WTC11 (cell line): ENCODE results near the gene IRAK2. TPM values are rescaled to one million over a fixed set of nuclear protein-coding genes. Genes with fewer than 3 reads are reported as not detected.

Experiments used
- ATAC-seq: fragments of 200-7000 bp; cut with Tn5 transposase; 2 replicates; pipeline ENCODE4 v1.10.0; 2021; ENCODE audit warnings: mild to moderate bottlenecking, moderate library complexity
- CTCF ChIA-PET: fragments of 300-600 bp; sonication (Branson Sonifier 250); formaldehyde crosslinking; loops from one replicate; lab custom pipeline; 2021; ENCODE audit warnings: antibody characterized with exemption; lab: Charles Lee
- POLR2A ChIA-PET: fragments of 350-600 bp; sonication (Branson Sonifier 250); formaldehyde crosslinking; loops from one replicate; lab custom pipeline; 2021; ENCODE audit warnings: antibody characterized with exemption; lab: Charles Lee
- DNase-seq: peaks from one replicate; pipeline ENCODE4 v3.0.0; 2021; ENCODE audit warnings: low spot score
- H3K27ac Mint-ChIP-seq: 2 replicates; pipeline ENCODE4 v1.8.0; 2021; ENCODE audit warnings: mixed read lengths
- H3K27me3 Mint-ChIP-seq: 2 replicates; pipeline ENCODE4 v1.8.0; 2021; ENCODE audit warnings: low read depth, mild to moderate bottlenecking, moderate library complexity, mixed read lengths
- H3K36me3 Mint-ChIP-seq: 2 replicates; pipeline ENCODE4 v1.8.0; 2021; ENCODE audit warnings: mixed read lengths
- H3K4me1 Mint-ChIP-seq: 2 replicates; pipeline ENCODE4 v1.8.0; 2022; ENCODE audit warnings: mixed read lengths
- H3K4me3 Mint-ChIP-seq: 2 replicates; pipeline ENCODE4 v1.8.0; 2021; ENCODE audit warnings: mild to moderate bottlenecking, moderate library complexity, mixed read lengths
- H3K9me3 Mint-ChIP-seq: 2 replicates; pipeline ENCODE4 v1.8.0; 2021; ENCODE audit warnings: mixed read lengths
- ELF4 ChIP-seq: sonication (generic); formaldehyde crosslinking; IDR thresholded peaks from 2 replicates; pipeline ENCODE4 v1.8.1; 2022; ENCODE audit warnings: low read depth, mild to moderate bottlenecking, moderate library complexity, missing genetic modification reagents
- EMX1 ChIP-seq: fragments of 250-450 bp; sonication (Bioruptor Pico); IDR thresholded peaks from 2 replicates; pipeline ENCODE4 v1.8.0; 2021; ENCODE audit warnings: mild to moderate bottlenecking
- HMGA2 ChIP-seq: fragments of 250-450 bp; sonication (Bioruptor Pico); IDR thresholded peaks from 2 replicates; pipeline ENCODE4 v1.4.0; 2021; ENCODE audit warnings: mild to moderate bottlenecking, moderate library complexity
- JAZF1 ChIP-seq: fragments of 250-450 bp; sonication (Bioruptor Pico); IDR thresholded peaks from 2 replicates; pipeline ENCODE4 v1.9.0; 2021; ENCODE audit warnings: moderate library complexity, mild to moderate bottlenecking, inconsistent platforms
- JUN ChIP-seq: sonication (generic); formaldehyde crosslinking; IDR thresholded peaks from 2 replicates; pipeline ENCODE4 v1.8.0; 2023; ENCODE audit warnings: mild to moderate bottlenecking, missing genetic modification reagents
- RELA ChIP-seq: sonication (generic); formaldehyde crosslinking; IDR thresholded peaks from 2 replicates; pipeline ENCODE4 v1.8.1; 2022; ENCODE audit warnings: missing genetic modification reagents, mild to moderate bottlenecking, borderline replicate concordance
- ZNF121 ChIP-seq: sonication (generic); formaldehyde crosslinking; IDR thresholded peaks from 2 replicates; pipeline ENCODE4 v1.8.0; 2023; ENCODE audit warnings: missing genetic modification reagents
- ZNF138 ChIP-seq: sonication (generic); formaldehyde crosslinking; conservative IDR thresholded peaks from 2 replicates; pipeline ENCODE4 v1.8.1; 2022; ENCODE audit warnings: mild to moderate bottlenecking, moderate library complexity, missing genetic modification reagents
- ZNF219 ChIP-seq: sonication (generic); formaldehyde crosslinking; IDR thresholded peaks from 2 replicates; pipeline ENCODE4 v1.8.0; 2023; ENCODE audit warnings: missing genetic modification reagents, mild to moderate bottlenecking, borderline replicate concordance
- ZNF317 ChIP-seq: sonication (generic); formaldehyde crosslinking; IDR thresholded peaks from 2 replicates; pipeline ENCODE4 v1.8.1; 2023; ENCODE audit warnings: low read depth, mild to moderate bottlenecking, moderate library complexity, missing genetic modification reagents, borderline replicate concordance
- total RNA-seq: library from RNA; stranded (reverse); gene quantifications from 3 replicates; pipeline ENCODE4 v1.2.3, GENCODE V29; 2021
- TF ChIP-seq, protein P1 (sequence below): sonication (generic); formaldehyde crosslinking; IDR thresholded peaks from 2 replicates; pipeline ENCODE4 v1.8.1; 2023; ENCODE audit warnings: mild to moderate bottlenecking, missing genetic modification reagents
- TF ChIP-seq, protein P2 (sequence below): sonication (generic); formaldehyde crosslinking; IDR thresholded peaks from 2 replicates; pipeline ENCODE4 v1.8.1; 2023; ENCODE audit warnings: mild to moderate bottlenecking, missing genetic modification reagents, moderate library complexity
- TF ChIP-seq, protein P3 (sequence below): fragments of 250-450 bp; sonication (Bioruptor Pico); IDR thresholded peaks from 2 replicates; pipeline ENCODE4 v2.1.2; 2022; ENCODE audit warnings: mild to moderate bottlenecking, moderate library complexity
- TF ChIP-seq, protein P4 (sequence below): fragments of 250-450 bp; sonication (Bioruptor Pico); conservative IDR thresholded peaks from 2 replicates; pipeline ENCODE4 v1.9.0; 2021; ENCODE audit warnings: mild to moderate bottlenecking
- TF ChIP-seq, protein P5 (sequence below): fragments of 250-450 bp; sonication (Bioruptor Pico); IDR thresholded peaks from 2 replicates; pipeline ENCODE4 v1.9.0; 2021; ENCODE audit warnings: moderate library complexity, mild to moderate bottlenecking, inconsistent platforms, borderline replicate concordance
- TF ChIP-seq, protein P6 (sequence below): sonication (generic); formaldehyde crosslinking; IDR thresholded peaks from 2 replicates; pipeline ENCODE4 v1.8.1; 2023; ENCODE audit warnings: mild to moderate bottlenecking, missing genetic modification reagents
- TF ChIP-seq, protein P7 (sequence below): sonication (generic); formaldehyde crosslinking; IDR thresholded peaks from 2 replicates; pipeline ENCODE4 v1.8.1; 2023; ENCODE audit warnings: mild to moderate bottlenecking, missing genetic modification reagents, moderate library complexity

IRAK2 gene
- total RNA-seq, 1 experiment from 2014 or later, result 1.4 TPM

DNA sequence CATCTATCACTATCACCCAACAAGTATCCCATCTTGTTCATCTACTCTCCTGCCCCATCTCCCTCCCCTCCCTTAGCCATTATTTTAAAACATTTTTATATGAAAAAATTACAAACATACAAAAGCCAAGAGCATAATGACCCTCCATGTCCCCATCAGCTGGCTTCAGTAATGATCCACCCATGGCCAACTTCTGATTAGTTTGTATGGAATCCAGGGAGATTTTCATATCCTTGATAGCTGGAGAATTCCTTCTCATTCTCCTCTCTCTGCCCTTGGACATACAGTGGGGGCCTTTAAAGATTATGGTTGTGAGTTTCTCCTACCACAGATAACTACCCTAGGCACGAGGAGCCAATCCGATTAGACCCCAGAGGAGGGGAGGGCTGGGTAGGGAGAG lies 40.2 kb downstream of the IRAK2 start:
- Mint-ChIP-seq H3K9me3 (no peaks in the 10 kb centered on the region), H3K27ac (no peak overlapping the region), H3K4me1 (no peaks in the 10 kb centered on the region), H3K36me3 (no peaks in the 10 kb centered on the region), H3K4me3 (no peak overlapping the region), H3K27me3 (no peaks in the 10 kb centered on the region)
- DNase-seq (no peak), ATAC-seq (no peak)
- no peak for TF ChIP-seq ZNF138 (CRISPR knock-in tag)
- TF ChIP-seq, protein P1, sequence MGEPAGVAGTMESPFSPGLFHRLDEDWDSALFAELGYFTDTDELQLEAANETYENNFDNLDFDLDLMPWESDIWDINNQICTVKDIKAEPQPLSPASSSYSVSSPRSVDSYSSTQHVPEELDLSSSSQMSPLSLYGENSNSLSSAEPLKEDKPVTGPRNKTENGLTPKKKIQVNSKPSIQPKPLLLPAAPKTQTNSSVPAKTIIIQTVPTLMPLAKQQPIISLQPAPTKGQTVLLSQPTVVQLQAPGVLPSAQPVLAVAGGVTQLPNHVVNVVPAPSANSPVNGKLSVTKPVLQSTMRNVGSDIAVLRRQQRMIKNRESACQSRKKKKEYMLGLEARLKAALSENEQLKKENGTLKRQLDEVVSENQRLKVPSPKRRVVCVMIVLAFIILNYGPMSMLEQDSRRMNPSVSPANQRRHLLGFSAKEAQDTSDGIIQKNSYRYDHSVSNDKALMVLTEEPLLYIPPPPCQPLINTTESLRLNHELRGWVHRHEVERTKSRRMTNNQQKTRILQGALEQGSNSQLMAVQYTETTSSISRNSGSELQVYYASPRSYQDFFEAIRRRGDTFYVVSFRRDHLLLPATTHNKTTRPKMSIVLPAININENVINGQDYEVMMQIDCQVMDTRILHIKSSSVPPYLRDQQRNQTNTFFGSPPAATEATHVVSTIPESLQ, result no peak
- TF ChIP-seq, protein P2, sequence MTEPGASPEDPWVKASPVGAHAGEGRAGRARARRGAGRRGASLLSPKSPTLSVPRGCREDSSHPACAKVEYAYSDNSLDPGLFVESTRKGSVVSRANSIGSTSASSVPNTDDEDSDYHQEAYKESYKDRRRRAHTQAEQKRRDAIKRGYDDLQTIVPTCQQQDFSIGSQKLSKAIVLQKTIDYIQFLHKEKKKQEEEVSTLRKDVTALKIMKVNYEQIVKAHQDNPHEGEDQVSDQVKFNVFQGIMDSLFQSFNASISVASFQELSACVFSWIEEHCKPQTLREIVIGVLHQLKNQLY (CRISPR knock-in tag), result no peak
- no peak for TF ChIP-seq EMX1 (CRISPR knock-in tag)
- TF ChIP-seq ELF4, result no peak
- no peak for TF ChIP-seq RELA (CRISPR knock-in tag)
- TF ChIP-seq, protein P3, sequence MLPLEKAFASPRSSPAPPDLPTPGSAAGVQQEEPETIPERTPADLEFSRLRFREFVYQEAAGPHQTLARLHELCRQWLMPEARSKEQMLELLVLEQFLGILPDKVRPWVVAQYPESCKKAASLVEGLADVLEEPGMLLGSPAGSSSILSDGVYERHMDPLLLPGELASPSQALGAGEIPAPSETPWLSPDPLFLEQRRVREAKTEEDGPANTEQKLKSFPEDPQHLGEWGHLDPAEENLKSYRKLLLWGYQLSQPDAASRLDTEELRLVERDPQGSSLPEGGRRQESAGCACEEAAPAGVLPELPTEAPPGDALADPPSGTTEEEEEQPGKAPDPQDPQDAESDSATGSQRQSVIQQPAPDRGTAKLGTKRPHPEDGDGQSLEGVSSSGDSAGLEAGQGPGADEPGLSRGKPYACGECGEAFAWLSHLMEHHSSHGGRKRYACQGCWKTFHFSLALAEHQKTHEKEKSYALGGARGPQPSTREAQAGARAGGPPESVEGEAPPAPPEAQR (CRISPR knock-in tag), result no peak
- TF ChIP-seq ZNF317 (CRISPR knock-in tag), result no peak
- TF ChIP-seq, protein P4, sequence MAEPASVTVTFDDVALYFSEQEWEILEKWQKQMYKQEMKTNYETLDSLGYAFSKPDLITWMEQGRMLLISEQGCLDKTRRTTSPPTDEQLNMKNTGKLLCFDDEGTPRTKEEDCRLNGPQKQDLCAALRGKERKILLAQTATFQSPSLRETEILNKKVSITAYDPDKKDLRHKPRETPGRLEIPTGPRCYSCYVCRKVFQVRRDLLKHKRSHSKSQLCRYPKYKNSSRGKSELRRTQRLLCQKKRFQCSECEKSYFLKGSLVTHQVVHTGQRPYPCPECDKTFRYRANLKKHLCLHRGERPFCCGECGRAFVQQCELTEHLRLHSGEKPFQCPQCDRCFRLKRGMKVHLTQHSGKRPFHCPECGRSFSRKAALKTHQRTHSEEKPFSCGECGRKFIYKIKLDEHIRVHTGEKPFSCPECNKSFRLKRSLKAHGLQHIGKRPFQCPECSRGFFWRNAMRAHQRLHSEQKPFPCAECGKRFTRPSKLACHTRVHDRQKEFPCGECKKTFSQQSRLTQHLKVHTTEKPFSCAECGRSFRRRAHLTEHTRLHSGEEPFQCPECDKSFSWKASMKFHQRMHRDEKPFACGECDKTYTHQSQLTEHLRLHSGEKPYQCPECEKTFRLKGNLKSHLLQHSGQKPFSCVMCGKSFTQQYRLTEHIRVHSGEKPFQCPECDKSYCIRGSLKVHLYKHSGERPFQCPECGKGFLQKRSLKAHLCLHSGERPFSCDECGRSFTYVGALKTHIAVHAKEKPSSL (CRISPR knock-in tag), result no peak
- no peak for TF ChIP-seq JAZF1 (CRISPR knock-in tag)
- TF ChIP-seq JUN, result no peak
- TF ChIP-seq, protein P5, sequence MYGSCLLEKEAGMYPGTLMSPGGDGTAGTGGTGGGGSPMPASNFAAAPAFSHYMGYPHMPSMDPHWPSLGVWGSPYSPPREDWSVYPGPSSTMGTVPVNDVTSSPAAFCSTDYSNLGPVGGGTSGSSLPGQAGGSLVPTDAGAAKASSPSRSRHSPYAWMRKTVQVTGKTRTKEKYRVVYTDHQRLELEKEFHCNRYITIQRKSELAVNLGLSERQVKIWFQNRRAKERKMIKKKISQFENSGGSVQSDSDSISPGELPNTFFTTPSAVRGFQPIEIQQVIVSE (CRISPR knock-in tag), result no peak
- TF ChIP-seq, protein P6, sequence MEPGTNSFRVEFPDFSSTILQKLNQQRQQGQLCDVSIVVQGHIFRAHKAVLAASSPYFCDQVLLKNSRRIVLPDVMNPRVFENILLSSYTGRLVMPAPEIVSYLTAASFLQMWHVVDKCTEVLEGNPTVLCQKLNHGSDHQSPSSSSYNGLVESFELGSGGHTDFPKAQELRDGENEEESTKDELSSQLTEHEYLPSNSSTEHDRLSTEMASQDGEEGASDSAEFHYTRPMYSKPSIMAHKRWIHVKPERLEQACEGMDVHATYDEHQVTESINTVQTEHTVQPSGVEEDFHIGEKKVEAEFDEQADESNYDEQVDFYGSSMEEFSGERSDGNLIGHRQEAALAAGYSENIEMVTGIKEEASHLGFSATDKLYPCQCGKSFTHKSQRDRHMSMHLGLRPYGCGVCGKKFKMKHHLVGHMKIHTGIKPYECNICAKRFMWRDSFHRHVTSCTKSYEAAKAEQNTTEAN, result no peak
- TF ChIP-seq HMGA2, result no peak
- TF ChIP-seq, protein P7, sequence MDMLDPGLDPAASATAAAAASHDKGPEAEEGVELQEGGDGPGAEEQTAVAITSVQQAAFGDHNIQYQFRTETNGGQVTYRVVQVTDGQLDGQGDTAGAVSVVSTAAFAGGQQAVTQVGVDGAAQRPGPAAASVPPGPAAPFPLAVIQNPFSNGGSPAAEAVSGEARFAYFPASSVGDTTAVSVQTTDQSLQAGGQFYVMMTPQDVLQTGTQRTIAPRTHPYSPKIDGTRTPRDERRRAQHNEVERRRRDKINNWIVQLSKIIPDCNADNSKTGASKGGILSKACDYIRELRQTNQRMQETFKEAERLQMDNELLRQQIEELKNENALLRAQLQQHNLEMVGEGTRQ (CRISPR knock-in tag), result no peak
- TF ChIP-seq ZNF121 (CRISPR knock-in tag), result no peak
- TF ChIP-seq ZNF219 (CRISPR knock-in tag), result no peak
- POLR2A ChIA-PET, result no interaction called here
- CTCF ChIA-PET, result interaction anchor here (0.8 to 1.6 kb wide), 2 partner anchors 13 to 45 kb away, joined by 3 to 4 read pairs; no protein-coding TSS in a partner anchor
